ENCODE results near the gene TMEM18. TPM values are rescaled to one million over a fixed set of nuclear protein-coding genes. Genes with fewer than 3 reads are reported as not detected.
A peak's percentile ranks its signal among the peaks of the same experiment; 100 is the strongest.
"Not testable (repeated sequence)": the region's sequence is repeated elsewhere in the genome, so short reads cannot be mapped to it uniquely, and the experiment has no call there.

TMEM18 gene
- total and polyA plus RNA-seq, 9 of the 15 experiments (the other 6 are each of a cell fraction or from before 2014, with no cell fraction given): 12.8 to 55.9 (median 21.8) TPM

DNA sequence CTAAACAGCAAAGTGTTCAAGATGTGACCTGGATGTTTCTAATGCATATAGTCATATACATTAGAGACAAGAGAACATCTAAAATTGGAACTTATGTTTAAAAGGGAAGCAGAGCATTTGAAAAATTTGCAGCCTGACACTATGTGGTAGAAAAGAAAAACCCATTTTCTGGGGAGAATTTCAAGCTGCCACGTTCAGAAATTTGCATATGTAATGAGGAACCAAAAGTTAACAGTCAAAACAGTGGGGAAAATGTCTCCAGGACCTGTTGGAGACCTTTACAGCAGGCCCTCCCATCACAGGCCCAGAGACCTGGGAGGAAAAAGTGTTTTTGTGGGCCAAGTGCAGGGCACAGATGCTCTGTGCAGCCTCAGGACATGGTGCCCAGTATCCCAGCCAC is 8.2 kb upstream of the TMEM18 start (continued):
- TF ChIP-seq, protein P1, sequence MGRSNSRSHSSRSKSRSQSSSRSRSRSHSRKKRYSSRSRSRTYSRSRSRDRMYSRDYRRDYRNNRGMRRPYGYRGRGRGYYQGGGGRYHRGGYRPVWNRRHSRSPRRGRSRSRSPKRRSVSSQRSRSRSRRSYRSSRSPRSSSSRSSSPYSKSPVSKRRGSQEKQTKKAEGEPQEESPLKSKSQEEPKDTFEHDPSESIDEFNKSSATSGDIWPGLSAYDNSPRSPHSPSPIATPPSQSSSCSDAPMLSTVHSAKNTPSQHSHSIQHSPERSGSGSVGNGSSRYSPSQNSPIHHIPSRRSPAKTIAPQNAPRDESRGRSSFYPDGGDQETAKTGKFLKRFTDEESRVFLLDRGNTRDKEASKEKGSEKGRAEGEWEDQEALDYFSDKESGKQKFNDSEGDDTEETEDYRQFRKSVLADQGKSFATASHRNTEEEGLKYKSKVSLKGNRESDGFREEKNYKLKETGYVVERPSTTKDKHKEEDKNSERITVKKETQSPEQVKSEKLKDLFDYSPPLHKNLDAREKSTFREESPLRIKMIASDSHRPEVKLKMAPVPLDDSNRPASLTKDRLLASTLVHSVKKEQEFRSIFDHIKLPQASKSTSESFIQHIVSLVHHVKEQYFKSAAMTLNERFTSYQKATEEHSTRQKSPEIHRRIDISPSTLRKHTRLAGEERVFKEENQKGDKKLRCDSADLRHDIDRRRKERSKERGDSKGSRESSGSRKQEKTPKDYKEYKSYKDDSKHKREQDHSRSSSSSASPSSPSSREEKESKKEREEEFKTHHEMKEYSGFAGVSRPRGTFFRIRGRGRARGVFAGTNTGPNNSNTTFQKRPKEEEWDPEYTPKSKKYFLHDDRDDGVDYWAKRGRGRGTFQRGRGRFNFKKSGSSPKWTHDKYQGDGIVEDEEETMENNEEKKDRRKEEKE (IDR thresholded peaks at IDR 0.05; ENCODE audit: borderline replicate concordance in 1 of 2, control insufficient read depth in 1 of 2, low read depth in 2 of 2, low read length in 1 of 2): no peak
- TF ChIP-seq EGR1 (conservative IDR thresholded peaks at IDR 0.05) (no peak), CHCHD3 (CRISPR knock-in tag; IDR thresholded peaks at IDR 0.05) (no peak), GTF2E2 (tag; IDR thresholded peaks at IDR 0.05) (no peak), PHB2 (IDR thresholded peaks at IDR 0.05; ENCODE audit: low read depth) (no peak), JUND (IDR thresholded peaks at IDR 0.05; ENCODE audit: borderline replicate concordance, low read depth, low read length) (no peak), JUND (tag; IDR thresholded peaks at IDR 0.05; ENCODE audit: borderline replicate concordance, low read depth, low read length) (no peak)

DNA sequence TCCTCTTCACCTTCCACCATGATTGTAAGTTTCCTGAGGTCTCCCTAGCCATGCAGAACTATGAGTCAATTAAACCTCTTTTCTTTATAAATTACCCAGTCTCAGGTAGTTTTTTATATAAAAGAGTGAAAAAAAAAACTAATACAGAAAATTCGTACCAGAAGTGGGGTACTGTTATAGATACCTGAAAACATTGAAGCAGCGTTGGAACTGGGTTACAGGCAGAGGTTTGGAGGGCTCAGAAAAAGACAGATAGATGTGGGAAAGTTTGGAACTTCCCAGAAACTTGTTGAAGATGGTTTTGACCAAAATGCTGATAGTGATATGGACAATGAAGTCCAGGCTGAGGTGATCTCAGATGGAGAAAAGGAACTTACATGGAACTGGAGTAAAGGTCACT is 7.7 kb upstream of the TMEM18 start:
- H3K79me2 ChIP-seq (ENCODE audit: control insufficient read depth, insufficient read depth, low read length); H3K36me3 ChIP-seq (ENCODE audit: control insufficient read depth, insufficient read depth, low read length); H3K27ac ChIP-seq (ENCODE audit: extremely low read depth, low read depth, low read length); H3K9me1 ChIP-seq (ENCODE audit: control insufficient read depth, insufficient read depth, low read length); H3K4me3 ChIP-seq; BruUV-seq (replicated peaks); intact Hi-C loops (cut with micrococcal nuclease); in situ Hi-C loops (cut with MboI); H3K4me2 ChIP-seq (ENCODE audit: insufficient read depth, low read length); H3K9ac ChIP-seq (ENCODE audit: insufficient read depth in 1 of 2, low read depth in 2 of 2, low read length in 2 of 2); H3K4me1 ChIP-seq (replicated peaks in 1 of 2; ENCODE audit: control insufficient read depth in 2 of 2, insufficient read depth in 2 of 2, low read length in 2 of 2); CTCF ChIA-PET (ENCODE audit: low intra/inter-chr PET ratio); ATAC-seq; DNase-seq (ENCODE audit: extremely low read depth in 1 of 4, low spot score in 3 of 4); H3K9me3 ChIP-seq (replicated peaks; ENCODE audit: control insufficient read depth, insufficient read depth, low read depth, low read length); H4K20me1 ChIP-seq (replicated peaks; ENCODE audit: control insufficient read depth, insufficient read depth, low read length); H2AFZ ChIP-seq (ENCODE audit: low read depth, low read length); FAIRE-seq: not testable (repeated sequence)
- H3K27me3 ChIP-seq (ENCODE audit: control insufficient read depth in 2 of 2, insufficient read depth in 2 of 2, low read length in 2 of 2): peaks cover 3 to 11% of the 10 kb centered on the region in 2 experiments; a peak in 3 of 5 replicates
- whole genome bisulfite sequencing (ENCODE audit: insufficient coverage, low coverage, missing lambda C conversion rate): 0% methylated on average over 2 of the region's 2 CpGs
- POLR2A ChIA-PET: interaction anchor here (0.8 kb wide), 1 partner anchor 377 kb away, joined by 3 read pairs; no protein-coding TSS in a partner anchor
- TF ChIP-seq ZNF707 (CRISPR knock-in tag; conservative IDR thresholded peaks at IDR 0.05): peak; percentile 56; the same call in 1 of the 2 replicates

Measured in K562 (cell line).